Nucleus accumbens (tissue), 56 donors: ENCODE measurements around the gene PHLDB1.
"Not testable (repeated sequence)": the region's sequence is repeated elsewhere in the genome, so short reads cannot be mapped to it uniquely, and the experiment has no call there.

Experiments used
- DNase-seq, 56 donors: peaks; one replicate each; lab custom pipeline; 2025; lab: John Stamatoyannopoulos, UW

The PHLDB1 gene

GRCh38 chr11:118677977-118678376, 70.6 kb downstream of the PHLDB1 start:
- no peak for DNase-seq

- peak in 2 of 56 donors; percentile 25 to 27 for DNase-seq
Measured at GRCh38 chr11:118678908-118679307, 71.5 kb downstream of the PHLDB1 start.

DNA sequence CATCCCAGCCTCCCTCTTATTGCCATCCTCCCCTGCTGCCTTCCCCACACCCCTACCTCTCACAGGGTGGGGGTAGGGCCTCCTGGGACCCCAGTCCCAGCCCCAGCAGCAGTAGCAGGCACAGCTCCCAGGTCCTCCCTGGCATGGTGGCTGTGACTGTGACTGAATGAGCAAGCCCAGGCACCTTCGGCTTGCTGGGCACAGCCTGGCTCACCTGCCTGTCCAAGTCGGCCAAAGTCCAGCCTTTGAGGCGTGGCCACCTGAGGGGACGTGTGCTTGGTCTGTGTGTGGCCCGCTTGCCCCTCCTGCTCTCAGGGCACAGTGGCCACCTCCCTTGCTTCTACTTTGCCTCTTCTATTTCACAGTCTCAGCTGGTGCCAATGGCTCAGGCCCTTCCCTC, 72.1 kb downstream of the PHLDB1 start, which contains the start of gene TREH:
TREH (minus strand) TSS at position 168 of the 400 bp plus-strand sequence; CDS start at position 145, 23 bp downstream.
- no peak for DNase-seq

DNA sequence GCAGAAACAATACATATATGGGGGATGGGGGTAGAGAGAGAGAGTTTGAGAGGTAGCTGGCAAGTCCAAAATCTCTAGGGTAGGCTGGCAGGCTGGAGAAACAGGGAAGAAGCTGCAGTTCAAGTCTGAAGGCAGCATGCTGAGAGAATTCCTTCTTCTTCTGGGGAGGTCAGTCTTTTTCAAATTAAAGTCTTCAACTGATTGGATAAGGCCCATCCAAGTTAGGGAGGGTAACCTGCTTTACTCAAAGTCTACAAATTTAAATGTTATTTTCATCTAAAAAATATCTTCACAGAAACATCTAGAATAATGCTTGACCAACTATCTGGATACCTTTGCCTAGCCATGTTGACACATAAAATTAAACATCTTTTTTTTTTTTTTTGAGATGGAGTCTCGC, 75.0 kb downstream of the PHLDB1 start:
- DNase-seq: no peak

- not testable (repeated sequence) for DNase-seq
Measured at GRCh38 chr11:118682939-118683338, 75.5 kb downstream of the PHLDB1 start.

GRCh38 chr11:118684187-118684586, 76.8 kb downstream of the PHLDB1 start:
- DNase-seq: no peak

DNA sequence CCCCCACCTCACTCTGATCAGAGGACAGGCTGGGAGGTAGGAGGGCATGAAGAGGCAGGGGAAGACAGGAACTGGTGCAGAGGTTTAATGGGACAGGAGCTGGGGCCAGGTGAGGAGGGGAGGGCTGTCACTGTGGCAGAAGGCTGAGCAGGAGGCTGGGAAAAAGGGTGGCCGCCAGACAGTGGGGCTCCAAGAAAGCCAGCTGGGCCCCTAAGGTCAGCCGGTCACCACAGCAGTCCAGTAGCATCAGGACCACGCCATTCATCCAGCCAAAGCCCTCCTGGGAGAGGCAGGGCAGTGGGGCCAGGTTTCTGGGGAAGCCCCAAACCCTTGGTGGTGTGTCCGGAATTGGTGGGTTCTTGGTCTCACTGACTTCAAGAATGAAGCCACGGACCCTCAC, 80.5 kb downstream of the PHLDB1 start:
- no peak for DNase-seq

DNA sequence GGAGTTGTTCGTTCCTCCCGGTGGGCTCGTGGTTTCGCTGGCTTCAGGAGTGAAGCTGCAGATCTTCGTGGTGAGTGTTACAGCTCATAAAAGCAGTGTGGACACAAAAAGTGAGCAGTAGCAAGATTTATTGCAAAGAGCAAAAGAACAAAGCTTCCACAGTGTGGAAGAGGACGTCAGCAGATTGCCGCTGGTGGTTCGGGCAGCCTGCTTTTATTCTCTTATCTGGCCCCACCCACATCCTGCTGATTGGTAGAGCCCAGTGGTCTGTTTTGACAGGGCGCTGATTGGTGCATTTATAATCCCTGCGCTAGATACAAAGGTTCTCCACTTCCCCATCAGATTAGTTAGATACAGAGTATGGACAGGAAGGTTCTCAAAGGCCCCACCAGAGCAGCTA, 80.9 kb downstream of the PHLDB1 start:
- DNase-seq: peak in 16 of 56 donors; percentile 5 to 42 (median 20)

- peak in 3 of 56 donors; percentile 32 to 48 (median 44) for DNase-seq
Measured at GRCh38 chr11:118688851-118689502, 81.6 kb downstream of the PHLDB1 start.

GRCh38 chr11:118689503-118689851, 82.1 kb downstream of the PHLDB1 start:
- DNase-seq: peak in 1 of 56 donors; percentile 58

DNA sequence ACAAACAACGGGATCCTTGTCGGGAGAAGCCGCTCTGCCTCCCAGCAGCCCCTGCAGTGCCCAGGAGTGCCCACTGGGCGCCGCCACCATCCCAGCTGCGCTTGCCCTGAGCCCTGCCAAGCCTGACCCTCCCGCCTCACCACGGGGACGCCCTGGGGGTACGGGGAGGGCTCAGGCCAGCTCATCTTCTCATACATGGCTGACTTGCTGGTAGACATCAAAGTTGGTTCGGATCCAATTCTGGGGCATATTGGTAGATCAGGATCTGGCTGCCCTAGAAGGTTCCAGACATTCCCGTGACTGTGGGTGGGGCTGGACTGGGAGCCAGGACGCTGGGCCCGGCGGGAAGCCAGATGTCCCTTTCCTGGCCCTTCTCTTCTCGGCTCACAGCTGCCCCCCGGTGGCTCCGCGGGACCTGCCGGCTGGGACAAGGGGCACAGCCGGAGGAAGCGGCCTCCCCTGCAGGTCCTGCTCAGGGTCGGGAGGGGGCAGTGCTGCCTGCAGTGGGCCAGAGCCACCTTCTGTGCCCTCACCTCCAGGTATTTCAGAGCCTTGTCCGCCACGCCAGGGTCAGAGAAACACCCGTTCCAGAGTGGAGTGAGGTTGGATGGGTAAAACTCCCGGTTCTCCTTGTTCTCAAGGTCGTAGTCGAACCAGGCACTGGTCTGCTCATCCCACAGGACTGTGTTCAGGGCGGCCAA, 82.6 kb downstream of the PHLDB1 start:
- peak; percentile 58 to 100 (median 96) for DNase-seq

DNA sequence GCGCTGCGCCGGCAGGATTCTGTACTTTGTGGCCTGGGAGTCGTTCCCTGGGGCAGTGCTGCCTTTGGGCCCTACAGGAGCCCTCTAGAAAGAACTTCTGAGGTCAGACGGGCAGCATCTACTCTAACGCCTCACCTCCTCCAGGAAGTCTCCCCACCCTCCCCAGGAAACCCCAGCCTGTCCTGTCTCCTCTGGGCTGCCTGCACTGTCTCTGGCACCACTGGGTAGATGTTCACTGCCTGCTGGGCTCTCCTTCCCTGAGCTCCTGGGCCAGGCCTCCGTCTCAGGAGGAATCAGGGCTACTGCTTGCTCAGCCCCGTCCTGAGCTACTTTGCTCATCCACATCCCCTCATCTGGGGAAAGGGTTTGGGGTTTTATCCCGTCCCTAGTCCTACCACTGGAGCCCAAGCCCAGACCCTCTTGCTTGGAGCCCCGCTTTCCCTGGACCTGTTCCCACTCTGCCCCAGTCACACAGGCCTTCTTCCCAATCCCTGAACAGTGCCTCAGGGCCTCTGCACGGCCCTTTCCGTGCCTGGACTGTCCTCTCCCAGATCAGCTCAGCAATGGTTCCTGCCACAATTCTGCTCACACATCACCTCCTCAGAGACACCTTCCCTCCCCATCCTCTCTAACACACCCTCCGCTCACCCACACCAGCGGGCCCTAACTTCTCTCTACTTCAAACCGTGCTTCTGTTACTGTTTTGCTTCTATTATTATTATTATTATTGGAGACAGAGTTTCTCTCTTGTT, 83.3 kb downstream of the PHLDB1 start:
- no peak for DNase-seq

DNA sequence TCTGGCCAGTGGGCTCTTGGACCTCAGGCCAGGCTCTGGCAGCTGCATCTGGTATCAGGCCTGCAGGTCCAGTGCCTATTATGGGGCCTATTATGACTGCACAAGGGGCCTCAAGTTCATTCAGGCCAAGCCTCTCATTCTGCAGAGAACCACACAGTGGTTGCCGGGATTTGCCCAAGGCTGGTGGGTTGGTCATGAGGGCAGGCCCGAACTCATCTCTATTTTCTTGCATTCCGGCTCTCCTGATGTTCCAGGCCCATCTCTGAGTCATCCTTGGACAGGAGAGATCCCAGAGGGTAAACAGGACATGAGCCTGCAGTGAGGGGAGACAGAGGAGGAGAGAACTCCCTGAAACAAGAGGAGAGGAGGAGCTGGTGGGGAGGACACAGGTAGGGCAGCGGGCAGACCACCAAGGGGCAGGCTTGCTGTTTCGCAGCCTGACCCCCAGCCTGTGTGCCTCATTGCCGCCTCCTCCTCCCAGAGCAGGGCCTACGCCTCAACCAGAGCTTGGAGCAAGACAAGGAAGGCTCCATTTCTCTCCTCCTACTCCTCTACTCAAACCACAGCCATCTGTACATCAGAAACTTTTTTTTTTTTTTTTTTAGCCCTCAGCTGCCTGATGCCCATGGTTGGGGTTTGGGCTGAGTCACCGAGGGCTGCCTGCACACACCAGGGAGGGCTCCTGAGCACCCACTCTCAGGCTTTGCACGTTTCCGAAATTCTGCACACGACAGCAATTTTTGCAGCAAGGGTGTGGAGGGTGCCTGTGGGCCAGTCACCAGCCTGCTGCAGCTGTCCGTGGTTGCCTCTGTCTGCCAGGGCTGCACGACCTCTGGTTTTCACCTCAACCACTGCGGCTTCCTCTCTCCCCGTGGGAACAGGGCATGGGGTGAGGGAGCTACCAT, 84.8 kb downstream of the PHLDB1 start:
- no peak for DNase-seq

DNA sequence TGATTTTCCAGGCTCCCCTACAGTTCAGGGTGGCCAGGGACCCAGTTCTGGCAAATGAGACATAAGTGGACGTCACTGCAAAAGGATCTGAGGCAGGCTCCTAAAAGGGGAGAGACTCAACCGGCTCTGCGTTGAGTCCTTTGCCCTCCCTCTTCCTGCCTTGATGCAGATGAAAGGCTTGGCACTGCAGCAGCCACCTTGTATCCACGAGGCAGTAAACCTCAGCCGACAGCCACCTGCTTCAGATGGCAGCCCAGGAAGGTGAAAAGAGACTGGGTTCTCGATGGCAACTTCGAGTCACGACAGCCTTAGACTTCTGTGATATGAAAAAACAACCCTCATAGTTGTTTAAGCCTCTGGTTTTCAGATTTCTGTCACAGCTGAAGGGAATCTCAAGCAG, 86.8 kb downstream of the PHLDB1 start:
- DNase-seq: no peak

DNA sequence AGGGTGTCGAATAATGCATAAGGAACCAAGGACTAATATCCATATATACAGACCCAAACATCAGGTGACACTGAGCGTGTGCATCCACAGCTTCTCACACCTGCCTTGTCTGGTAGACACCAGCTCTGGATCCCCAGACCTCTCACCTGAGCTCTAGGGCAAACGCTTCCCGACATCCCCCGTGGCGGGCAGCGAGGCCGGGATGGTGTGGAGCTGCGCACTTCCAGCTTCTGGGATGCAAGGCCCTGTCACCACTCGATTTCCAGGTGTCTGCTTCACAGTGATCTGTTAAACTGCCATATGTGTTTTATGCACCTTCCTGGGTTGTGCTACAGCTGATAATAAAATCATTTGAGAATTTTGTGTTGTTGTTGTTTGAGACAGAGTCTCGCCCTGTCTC, 87.4 kb downstream of the PHLDB1 start:
- DNase-seq: no peak

DNA sequence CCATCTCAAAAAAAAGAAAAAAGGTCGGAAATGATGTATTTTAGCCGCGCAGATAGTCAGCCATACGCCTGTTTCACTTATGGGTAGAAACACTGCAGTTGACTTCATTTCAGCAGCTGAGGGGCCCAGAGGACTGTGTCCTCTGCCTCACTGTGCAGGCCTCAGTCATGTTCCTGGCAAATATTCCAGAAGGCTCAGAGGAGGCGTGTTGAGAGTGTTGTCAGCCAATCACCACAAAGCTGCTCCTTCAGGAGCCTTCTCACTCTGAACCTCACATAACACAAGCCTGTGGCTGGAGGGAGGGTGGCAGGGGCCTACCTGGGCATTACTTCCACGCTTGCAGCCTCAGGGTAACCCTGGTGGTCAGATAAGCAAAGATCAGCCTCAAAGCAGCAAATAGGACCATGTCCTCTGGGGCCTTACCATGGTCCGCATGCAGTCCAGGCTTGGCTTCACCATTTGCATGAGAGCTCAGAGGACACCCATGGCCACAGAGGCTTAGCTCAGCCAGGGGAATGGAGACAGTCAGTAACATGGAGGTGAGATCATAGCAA, 89.3 kb downstream of the PHLDB1 start:
- no peak for DNase-seq

- no peak for DNase-seq
Measured at GRCh38 chr11:118697346-118697745, 89.9 kb downstream of the PHLDB1 start.

DNA sequence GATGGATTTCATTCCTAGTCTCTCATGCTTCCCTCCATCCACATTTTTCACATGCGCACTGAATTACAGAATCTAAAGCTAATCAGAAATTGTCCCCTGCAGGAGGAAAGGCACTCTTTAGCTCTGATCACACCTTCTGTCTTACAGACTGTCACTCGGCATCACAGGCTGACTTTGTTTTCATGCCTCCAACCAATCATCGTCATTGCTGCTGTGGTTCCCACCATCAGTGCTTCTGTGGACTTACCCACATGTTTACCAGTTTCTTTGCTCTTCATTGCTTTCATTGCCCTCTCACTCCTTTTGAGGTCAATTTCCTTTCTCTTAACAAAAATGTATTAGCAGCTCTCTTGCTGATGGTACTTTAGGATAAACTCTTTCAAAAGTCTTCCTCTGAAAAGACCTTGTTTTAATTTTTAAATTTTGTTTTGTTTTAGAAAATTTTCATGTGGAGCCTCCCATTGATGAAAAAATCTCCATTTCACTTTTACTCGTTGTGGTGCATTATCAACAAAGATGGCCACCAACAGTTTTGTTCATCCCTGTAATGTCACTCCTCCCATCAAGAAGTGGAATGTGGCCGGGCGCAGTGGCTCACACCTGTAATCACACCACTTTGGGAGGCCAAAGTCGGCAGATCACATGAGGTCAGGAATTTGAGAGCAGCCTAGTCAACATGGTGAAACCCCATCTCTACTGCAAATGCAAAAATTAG, 92.2 kb downstream of the PHLDB1 start:
- DNase-seq: no peak

- peak in 15 of 56 donors; percentile 6 to 57 (median 17) for DNase-seq
Measured at GRCh38 chr11:118703563-118704106, 96.2 kb downstream of the PHLDB1 start.
